GM12875 (cell line): Measurements from ENCODE around the gene TMEM106A.
"Not testable (repeated sequence)": the region's sequence is repeated elsewhere in the genome, so short reads cannot be mapped to it uniquely, and the experiment has no call there.

Experiments
- H3K4me3 ChIP-seq: one replicate; pipeline ENCODE4 v1.5.1; 2011; ENCODE audit warnings: low read depth, low read length, control low read depth
- TF ChIP-seq, protein P1 (sequence below): IDR thresholded peaks from 2 replicates; pipeline ENCODE4 v1.5.1; 2011; ENCODE audit warnings: low read depth, mild to moderate bottlenecking, control low read depth, inconsistent platforms, low read length, moderate library complexity, borderline replicate concordance; ENCODE audit not compliant: insufficient read depth

Gene TMEM106A, protein sequence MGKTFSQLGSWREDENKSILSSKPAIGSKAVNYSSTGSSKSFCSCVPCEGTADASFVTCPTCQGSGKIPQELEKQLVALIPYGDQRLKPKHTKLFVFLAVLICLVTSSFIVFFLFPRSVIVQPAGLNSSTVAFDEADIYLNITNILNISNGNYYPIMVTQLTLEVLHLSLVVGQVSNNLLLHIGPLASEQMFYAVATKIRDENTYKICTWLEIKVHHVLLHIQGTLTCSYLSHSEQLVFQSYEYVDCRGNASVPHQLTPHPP

DNA sequence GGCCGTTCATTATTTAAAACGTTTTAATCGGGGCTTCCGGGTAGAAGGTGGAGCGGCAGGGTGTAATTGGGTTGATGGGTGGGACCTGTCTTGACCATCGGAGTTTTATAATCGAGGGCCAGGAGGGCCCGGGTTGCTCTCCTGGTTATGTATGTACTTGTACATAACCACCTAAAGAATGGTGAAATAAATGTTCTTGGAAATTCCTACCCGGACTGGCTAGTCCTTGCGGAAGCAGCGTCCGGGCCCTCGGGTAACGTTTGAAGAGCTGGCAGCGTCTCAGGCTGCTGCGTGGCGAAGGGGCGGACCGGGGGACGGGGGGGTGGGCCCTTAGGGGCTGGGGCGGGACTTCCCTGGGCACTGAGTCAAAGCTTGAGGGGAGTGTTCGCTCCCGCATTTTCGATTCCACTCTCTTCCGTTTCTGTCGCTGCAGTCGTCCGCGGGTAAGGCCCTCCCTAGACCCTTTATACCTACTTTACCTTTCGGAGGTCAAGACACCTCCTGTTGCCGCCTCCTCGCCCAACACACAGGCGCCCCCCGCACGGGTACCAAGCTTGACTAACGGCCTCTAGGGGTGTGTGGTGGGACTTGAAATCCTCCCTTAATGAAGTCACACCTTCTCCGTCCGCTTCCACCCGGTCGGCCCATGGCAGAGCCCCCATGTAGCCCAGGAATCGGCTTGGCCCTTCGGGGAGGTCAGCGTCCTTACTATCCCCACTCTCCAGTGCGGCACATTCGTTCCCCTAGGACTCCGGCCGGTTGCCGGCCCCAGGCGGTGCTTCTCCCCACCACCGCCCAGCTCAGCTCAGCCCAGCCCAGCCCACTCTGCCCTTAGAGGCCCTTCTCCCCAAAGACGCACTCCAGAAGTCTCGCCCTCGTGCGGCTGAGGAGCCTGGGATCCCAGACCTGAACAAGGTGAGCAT, at the start of gene TMEM106A:
TSS of gene TMEM106A (plus strand) at position 396 of the 923 bp plus-strand sequence. CDS start 1,167 bp downstream, outside the sequence.
- TF ChIP-seq, protein P1, sequence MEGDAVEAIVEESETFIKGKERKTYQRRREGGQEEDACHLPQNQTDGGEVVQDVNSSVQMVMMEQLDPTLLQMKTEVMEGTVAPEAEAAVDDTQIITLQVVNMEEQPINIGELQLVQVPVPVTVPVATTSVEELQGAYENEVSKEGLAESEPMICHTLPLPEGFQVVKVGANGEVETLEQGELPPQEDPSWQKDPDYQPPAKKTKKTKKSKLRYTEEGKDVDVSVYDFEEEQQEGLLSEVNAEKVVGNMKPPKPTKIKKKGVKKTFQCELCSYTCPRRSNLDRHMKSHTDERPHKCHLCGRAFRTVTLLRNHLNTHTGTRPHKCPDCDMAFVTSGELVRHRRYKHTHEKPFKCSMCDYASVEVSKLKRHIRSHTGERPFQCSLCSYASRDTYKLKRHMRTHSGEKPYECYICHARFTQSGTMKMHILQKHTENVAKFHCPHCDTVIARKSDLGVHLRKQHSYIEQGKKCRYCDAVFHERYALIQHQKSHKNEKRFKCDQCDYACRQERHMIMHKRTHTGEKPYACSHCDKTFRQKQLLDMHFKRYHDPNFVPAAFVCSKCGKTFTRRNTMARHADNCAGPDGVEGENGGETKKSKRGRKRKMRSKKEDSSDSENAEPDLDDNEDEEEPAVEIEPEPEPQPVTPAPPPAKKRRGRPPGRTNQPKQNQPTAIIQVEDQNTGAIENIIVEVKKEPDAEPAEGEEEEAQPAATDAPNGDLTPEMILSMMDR = peak; percentile 38; the same call in 1 of the 2 replicates
- peak within 1 kb of the TSS; percentile 65 for H3K4me3 ChIP-seq

DNA sequence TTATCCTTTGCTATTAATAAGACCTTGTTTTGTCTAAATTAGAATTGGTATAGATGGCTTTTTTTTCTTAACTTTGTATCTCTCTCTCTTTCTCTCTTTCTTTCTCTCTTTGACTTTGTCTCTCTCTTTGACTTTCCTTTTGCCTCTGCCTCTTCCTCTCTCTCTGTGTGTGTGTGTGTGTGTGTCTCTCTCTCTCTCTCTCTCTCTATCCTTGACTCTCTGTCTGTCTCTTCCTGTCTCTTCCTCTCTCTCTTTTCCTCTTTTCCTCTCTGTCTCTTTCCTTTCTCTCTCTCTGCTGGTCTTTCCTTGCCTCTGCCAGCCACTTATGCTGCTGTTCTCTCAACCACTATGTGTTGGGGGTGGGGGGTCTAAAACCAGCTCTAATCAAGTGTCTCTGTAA, 45.7 kb upstream of the TMEM106A start:
- H3K4me3 ChIP-seq = not testable (repeated sequence)

DNA sequence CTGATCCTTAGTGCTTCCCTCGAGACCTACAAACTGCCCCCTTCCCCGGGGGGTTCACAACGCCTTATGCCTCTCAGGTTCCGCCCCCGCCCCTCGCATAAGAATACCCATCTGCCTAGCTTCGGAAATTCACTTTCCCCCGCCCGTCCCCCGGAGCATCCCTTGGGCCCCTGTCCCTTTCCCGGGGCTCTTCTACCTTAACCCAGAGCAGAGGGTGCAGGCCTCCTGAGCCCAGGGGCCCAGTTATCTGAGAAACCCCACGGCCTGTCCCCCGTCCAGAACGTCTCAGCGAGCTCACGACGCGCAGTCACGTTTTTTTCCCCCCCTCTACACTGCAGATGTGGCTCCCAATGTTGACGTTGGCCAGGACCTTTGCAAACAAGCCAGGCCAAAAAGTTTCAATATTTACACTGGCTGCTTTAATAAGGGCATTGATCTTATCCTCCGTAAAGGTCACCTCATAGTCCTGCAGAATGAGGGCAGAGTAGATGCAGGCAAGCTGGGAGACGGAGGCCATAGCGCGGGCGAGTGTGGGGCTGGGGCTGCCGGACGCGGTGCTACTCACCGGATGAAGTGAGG, 42.0 kb upstream of the TMEM106A start:
- TF ChIP-seq, protein P1 = no peak
- H3K4me3 ChIP-seq = peak overlapping the region; percentile 90

DNA sequence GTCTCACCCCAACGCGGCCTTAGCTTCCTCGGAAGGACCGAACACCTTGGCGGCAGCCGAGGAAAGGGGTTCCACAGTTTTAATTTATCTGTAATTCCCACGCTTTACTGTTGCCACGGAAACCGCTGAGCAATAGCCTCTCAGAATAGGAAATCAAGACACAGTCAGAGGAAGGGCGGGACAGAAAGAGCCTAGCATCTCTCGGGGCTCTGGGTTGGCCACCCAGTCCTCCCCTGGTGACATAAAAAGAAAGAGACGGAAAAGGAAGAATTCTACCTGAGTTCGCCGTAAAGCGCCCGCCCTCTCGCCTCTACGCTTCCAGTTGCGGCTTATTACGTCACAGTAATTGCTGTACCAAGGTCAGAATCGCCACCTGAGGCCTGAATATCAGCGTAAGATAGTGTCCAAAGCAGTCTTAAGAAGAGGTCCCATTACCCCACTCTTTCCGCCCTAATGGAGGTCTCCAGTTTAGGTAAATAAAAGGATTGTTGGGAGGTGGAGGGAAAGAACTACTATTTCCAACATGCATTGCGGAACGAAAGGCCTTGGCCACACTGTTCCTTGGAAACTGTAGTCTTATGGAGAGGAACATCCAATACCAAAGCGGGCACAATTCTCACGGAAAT, 41.4 kb upstream of the TMEM106A start:
- TF ChIP-seq, protein P1 = no peak
- H3K4me3 ChIP-seq = peak overlapping the region; percentile 90

DNA sequence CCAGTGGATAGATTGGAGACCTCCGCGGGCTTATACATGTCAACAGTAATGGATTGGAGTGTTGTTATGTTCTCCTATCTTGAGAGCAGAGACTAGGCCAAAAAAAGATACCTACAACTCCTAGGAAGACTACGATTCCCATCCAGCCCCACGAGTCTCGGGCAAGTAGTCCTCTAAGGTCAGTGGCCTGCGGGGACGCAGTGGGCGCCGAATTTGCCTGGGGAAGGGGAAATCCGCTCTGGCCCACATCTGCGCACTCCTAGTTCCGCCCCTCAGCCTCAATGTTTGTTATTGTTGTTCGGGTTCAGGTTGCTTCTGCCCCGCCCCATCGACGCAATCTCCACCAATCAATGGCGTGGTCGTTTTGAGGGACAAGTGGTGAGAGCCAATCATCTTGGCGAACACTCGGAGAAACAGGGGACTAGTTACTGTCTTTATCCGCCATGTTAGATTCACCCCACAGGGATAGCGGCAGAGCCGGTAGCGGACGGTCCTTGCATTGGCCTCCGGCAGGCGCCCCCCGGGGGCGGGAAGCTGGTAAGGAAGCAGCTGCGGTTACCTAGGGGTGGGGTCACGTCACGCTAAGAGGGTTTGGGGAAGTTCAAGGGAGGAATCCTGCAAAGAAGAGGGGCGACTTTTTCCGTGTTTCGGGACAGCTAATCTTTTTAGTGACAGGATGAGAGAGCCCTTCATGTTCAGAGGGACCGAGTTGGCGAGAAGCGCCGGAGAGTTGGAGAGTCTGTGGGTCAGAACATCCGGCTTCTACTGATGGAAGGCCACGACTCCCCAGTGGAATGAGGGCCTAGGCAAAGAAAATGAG, 40.7 kb upstream of the TMEM106A start, which contains the start of gene NBR1:
TSS of gene NBR1 (plus strand) at position 449 of the 820 bp plus-strand sequence. CDS start 4,586 bp downstream, outside the sequence.
- H3K4me3 ChIP-seq = peak within 1 kb of the TSS; percentile 90
- TF ChIP-seq, protein P1 = no peak

DNA sequence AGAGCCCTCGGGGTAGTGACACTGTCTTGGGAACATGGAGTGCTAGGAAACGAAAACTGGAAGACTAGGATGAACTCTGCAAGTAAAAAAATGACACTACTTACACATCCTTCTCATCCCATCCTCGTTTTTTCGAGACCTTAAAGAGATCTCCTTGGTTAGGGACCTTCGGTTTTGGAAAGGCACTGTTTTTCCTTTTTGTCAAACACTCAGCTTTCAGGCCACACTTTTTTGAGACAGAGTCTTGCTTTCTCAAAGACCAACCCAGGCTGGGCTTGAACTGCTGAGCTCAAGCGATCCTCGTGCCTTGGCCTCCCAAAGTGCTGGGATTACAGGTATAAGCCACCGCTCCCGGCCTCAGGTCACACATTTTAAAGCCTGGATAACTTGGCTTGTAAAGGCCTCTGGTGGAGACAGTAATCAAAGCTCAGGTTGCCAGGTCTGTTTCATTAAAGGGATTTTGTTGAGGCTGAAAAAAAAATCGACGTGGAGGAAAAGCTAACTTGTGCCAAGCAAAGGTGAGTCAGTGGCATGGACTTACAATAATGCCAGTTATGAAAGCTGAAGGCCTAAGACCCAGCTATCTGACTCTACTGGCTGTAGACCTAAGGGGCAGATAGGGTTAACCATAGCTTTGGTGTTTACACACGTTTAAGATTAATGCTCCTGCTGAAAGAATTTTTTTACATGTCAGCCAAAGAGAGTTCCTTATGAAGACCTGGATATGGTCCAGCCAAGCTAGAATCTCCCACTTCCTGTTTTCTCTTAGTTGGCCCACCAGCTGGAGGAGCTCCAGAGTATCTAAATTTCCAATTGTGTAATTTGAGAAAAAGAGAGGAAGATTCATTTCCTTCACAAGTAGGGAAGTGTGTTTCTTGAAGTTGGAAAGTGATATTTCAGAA, 39.8 kb upstream of the TMEM106A start:
- TF ChIP-seq, protein P1 = no peak
- peak overlapping the region; percentile 56 for H3K4me3 ChIP-seq
